Measurements from ENCODE around the gene ZBTB16.
A peak's percentile ranks its signal among the peaks of the same experiment; 100 is the strongest.

The ZBTB16 gene

GRCh38 chr11:114131461-114131864 lies 72.0 kb downstream of the ZBTB16 start:
- DNase-seq (ENCODE audit: low read depth), result no peak

GRCh38 chr11:114132417-114132816 lies 72.9 kb downstream of the ZBTB16 start:
- no peak for DNase-seq (ENCODE audit: low read depth)

GRCh38 chr11:114132944-114133394 lies 73.5 kb downstream of the ZBTB16 start:
- no peak for DNase-seq (ENCODE audit: low read depth)

- DNase-seq (ENCODE audit: low read depth), result no peak
Observed at GRCh38 chr11:114133548-114134329, 74.2 kb downstream of the ZBTB16 start.

- peak; percentile 74 for DNase-seq (ENCODE audit: low read depth)
Observed at GRCh38 chr11:114134870-114135269, 75.4 kb downstream of the ZBTB16 start.

GRCh38 chr11:114135737-114136151 lies 76.2 kb downstream of the ZBTB16 start:
- DNase-seq (ENCODE audit: low read depth), result no peak

GRCh38 chr11:114136686-114137640 lies 77.5 kb downstream of the ZBTB16 start:
- DNase-seq (ENCODE audit: low read depth), result no peak

- no peak for DNase-seq (ENCODE audit: low read depth)
Observed at GRCh38 chr11:114137838-114138237, 78.3 kb downstream of the ZBTB16 start.

- no peak for DNase-seq (ENCODE audit: low read depth)
Observed at GRCh38 chr11:114138411-114138810, 78.9 kb downstream of the ZBTB16 start.

GRCh38 chr11:114140826-114141225 lies 81.3 kb downstream of the ZBTB16 start:
- no peak for DNase-seq (ENCODE audit: low read depth)

- DNase-seq (ENCODE audit: low read depth), result no peak
Observed at GRCh38 chr11:114141863-114142580, 82.5 kb downstream of the ZBTB16 start.

- DNase-seq (ENCODE audit: low read depth), result no peak
Observed at GRCh38 chr11:114142707-114143106, 83.2 kb downstream of the ZBTB16 start.

GRCh38 chr11:114145166-114145775 lies 85.8 kb downstream of the ZBTB16 start:
- no peak for DNase-seq (ENCODE audit: low read depth)

GRCh38 chr11:114147375-114148012 lies 88.0 kb downstream of the ZBTB16 start:
- DNase-seq (ENCODE audit: low read depth), result peak; percentile 67

- no peak for DNase-seq (ENCODE audit: low read depth)
Observed at GRCh38 chr11:114148013-114148382, 88.5 kb downstream of the ZBTB16 start.

GRCh38 chr11:114149689-114150407 lies 90.3 kb downstream of the ZBTB16 start:
- no peak for DNase-seq (ENCODE audit: low read depth)

- DNase-seq (ENCODE audit: low read depth), result no peak
Observed at GRCh38 chr11:114150671-114151070, 91.2 kb downstream of the ZBTB16 start.

- no peak for DNase-seq (ENCODE audit: low read depth)
Observed at GRCh38 chr11:114151631-114152030, 92.1 kb downstream of the ZBTB16 start.

GRCh38 chr11:114152162-114152561 lies 92.7 kb downstream of the ZBTB16 start:
- no peak for DNase-seq (ENCODE audit: low read depth)

GRCh38 chr11:114152785-114153184 lies 93.3 kb downstream of the ZBTB16 start:
- DNase-seq (ENCODE audit: low read depth), result no peak

GRCh38 chr11:114153224-114153623 lies 93.7 kb downstream of the ZBTB16 start:
- DNase-seq (ENCODE audit: low read depth), result no peak
